Activated naive CD8-positive, alpha-beta T cell (primary cell): Measurements from ENCODE around the gene SUPT7L.
A peak's percentile ranks its signal among the peaks of the same experiment; 100 is the strongest.
"Not testable (repeated sequence)": the region's sequence is repeated elsewhere in the genome, so short reads cannot be mapped to it uniquely, and the experiment has no call there.

Experiments used
- H3K27ac Mint-ChIP-seq: one replicate; pipeline ENCODE4 v1.8.0; 2021; ENCODE audit warnings: mixed read lengths
- H3K27me3 Mint-ChIP-seq: one replicate; pipeline ENCODE4 v1.8.0; 2021; ENCODE audit warnings: mixed read lengths
- H3K36me3 Mint-ChIP-seq: one replicate; pipeline ENCODE4 v1.8.0; 2021; ENCODE audit warnings: mixed read lengths
- H3K4me1 Mint-ChIP-seq: one replicate; pipeline ENCODE4 v1.8.0; 2021; ENCODE audit warnings: low read depth, mixed read lengths
- H3K4me3 Mint-ChIP-seq: one replicate; pipeline ENCODE4 v1.8.0; 2021; ENCODE audit warnings: mild to moderate bottlenecking, mixed read lengths
- H3K9me3 Mint-ChIP-seq: one replicate; pipeline ENCODE4 v1.8.0; 2021; ENCODE audit warnings: low read depth, mixed read lengths

The SUPT7L gene

DNA sequence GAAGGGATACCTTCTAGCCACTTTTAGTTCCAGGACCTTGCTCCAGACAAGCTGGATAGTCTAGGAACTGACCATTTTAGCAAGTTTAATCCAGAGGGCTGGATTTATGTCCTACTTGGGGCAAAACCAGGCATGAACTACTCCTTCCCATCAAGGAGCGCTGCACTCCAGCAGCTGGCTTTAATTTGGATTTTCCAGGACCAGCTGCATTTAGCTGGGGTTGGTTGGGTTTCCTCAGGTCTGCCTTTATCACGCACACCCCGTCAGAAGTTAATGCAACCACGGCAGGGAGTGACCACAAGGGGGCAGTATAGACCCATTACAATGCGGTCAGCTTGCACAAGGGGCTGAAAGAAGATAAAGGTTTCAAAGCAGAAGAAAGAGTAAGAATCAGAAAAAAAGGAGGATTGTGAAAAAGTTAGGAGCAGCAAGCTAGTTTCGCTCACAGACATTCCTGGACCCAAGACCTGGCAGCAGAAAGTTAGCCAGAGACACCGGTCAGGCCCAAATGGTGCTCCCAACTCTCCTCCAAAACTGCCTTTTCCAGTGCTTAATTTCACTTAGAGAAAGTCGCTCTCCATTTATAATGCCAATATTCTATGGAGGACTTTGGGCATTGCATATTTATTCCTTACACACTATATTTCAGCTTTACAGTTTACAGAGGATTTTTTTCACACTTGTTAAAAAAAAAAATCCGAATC, 40.4 kb upstream of the SUPT7L start:
- no peak overlapping the region for H3K4me3 Mint-ChIP-seq
- H3K4me1 Mint-ChIP-seq, result peaks cover 5% of the 10 kb centered on the region
- no peaks in the 10 kb centered on the region for H3K27me3 Mint-ChIP-seq

DNA sequence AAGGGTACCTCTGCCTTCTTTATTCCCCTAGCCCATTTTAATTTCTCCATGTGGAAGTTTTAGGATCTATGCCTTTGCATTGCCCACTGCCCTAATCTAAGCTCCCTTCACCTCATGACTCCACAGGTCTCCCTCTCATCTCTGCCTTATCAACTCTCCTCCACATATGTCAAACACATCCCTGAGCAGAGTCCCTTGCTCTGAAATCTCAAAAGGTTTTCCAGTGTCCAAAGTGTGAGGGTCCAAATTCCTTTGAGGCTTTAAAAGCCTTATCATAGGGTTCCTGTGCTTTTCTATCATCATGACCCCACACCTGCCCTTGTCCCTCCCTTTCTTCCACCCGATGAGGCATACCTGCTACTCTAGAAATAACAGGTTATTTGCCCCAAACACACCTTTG, 38.9 kb upstream of the SUPT7L start:
- peaks cover 2% of the 10 kb centered on the region for H3K36me3 Mint-ChIP-seq
- H3K4me3 Mint-ChIP-seq, result no peak overlapping the region
- H3K27ac Mint-ChIP-seq, result no peak overlapping the region
- no peaks in the 10 kb centered on the region for H3K9me3 Mint-ChIP-seq
- no peaks in the 10 kb centered on the region for H3K27me3 Mint-ChIP-seq
- peaks cover 5% of the 10 kb centered on the region for H3K4me1 Mint-ChIP-seq

More for the DNA sequence above, 40.4 kb upstream of the SUPT7L start:
- no peaks in the 10 kb centered on the region for H3K36me3 Mint-ChIP-seq
- H3K9me3 Mint-ChIP-seq, result no peaks in the 10 kb centered on the region
- no peak overlapping the region for H3K27ac Mint-ChIP-seq

DNA sequence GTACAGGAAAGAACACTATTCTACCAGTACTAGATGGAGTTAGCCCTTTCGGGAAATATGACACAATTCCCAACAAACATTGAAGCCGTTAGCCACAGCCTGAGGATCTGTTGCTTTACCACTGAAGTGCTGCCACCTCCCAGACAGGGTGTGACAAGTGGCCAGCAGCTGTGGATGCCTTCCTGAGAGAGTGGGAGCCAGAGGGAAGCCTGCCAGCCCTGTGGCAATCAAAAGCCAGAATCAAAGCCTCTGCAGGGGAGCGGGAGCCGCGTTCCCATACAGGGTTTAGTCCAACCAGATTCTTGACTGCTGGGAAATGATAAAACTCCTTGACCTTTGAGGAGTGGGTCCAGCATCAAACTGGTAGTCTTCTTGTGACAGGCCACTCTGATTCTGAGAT, 38.3 kb upstream of the SUPT7L start:
- Mint-ChIP-seq H3K36me3 (peaks cover 2% of the 10 kb centered on the region), H3K4me1 (peaks cover 5% of the 10 kb centered on the region), H3K4me3 (no peak overlapping the region), H3K27me3 (no peaks in the 10 kb centered on the region), H3K27ac (no peak overlapping the region), H3K9me3 (no peaks in the 10 kb centered on the region)

DNA sequence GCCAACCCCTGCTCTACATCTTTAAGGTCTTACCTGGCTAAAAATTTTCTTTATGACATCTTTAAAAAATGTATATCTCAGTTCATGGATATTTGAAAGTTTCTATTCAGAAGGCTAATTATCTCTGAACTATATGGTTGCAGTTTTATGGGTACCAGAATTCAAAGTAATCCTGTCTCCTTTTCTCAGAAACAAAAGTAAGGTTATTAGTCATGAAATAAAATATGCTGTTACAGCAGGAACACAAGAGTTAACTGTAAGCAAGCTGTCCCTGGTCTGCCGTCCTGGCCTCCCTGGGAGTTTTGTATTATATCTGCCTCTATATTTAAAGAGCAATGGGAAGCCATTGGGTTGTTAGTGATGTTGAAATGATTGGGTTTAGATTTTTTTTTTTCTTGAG, 34.2 kb upstream of the SUPT7L start:
- H3K27me3 Mint-ChIP-seq, result no peaks in the 10 kb centered on the region
- H3K4me3 Mint-ChIP-seq, result no peak overlapping the region
- H3K4me1 Mint-ChIP-seq, result no peaks in the 10 kb centered on the region
- no peak overlapping the region for H3K27ac Mint-ChIP-seq
- peaks cover 10% of the 10 kb centered on the region for H3K36me3 Mint-ChIP-seq
- no peaks in the 10 kb centered on the region for H3K9me3 Mint-ChIP-seq

DNA sequence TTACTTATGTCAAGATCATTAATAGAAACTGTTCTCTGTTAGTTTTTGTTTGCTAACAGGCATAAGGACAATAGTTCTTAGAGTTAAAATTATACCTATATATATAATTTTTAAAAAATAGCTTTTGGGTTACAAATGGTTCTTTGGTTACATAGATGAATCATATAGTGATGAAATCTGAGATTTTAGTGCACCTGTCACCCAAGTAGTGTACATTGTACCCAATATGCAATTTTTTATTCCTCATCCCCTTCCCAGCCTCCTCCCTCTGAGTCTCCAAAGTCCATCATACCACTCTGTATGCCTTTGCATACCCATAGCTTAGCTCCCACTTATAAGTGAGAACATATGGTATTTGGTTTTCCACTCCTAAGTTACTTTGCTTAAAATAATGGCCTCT, 26.6 kb upstream of the SUPT7L start:
- H3K27ac Mint-ChIP-seq, result no peak overlapping the region
- H3K4me3 Mint-ChIP-seq, result no peak overlapping the region
- no peaks in the 10 kb centered on the region for H3K9me3 Mint-ChIP-seq

DNA sequence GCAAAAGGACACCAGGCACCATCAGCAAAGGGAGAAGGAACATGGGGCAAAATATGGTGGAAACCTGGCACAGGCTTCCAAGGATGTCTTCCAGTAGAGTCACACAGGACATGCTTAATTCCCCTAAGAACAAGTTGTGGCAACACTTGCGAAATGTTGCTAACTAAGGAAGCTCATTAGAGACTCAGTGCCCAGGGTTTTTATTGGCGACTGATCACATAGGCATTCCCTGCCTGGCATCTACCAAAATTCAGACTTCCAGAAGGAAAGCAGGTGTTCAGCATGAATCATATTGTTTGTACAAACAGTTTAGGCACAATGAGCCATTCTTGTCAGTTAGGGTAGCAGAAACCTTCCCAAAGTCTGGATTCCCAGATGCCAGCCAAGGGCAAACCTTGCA, 26.0 kb upstream of the SUPT7L start:
- Mint-ChIP-seq H3K4me3 (no peak overlapping the region), H3K36me3 (peaks cover 11% of the 10 kb centered on the region), H3K27me3 (no peaks in the 10 kb centered on the region), H3K27ac (no peak overlapping the region), H3K9me3 (no peaks in the 10 kb centered on the region), H3K4me1 (peaks cover 8% of the 10 kb centered on the region)

More for the DNA sequence above, 26.6 kb upstream of the SUPT7L start:
- no peaks in the 10 kb centered on the region for H3K27me3 Mint-ChIP-seq
- peaks cover 9% of the 10 kb centered on the region for H3K36me3 Mint-ChIP-seq
- peaks cover 5% of the 10 kb centered on the region for H3K4me1 Mint-ChIP-seq

DNA sequence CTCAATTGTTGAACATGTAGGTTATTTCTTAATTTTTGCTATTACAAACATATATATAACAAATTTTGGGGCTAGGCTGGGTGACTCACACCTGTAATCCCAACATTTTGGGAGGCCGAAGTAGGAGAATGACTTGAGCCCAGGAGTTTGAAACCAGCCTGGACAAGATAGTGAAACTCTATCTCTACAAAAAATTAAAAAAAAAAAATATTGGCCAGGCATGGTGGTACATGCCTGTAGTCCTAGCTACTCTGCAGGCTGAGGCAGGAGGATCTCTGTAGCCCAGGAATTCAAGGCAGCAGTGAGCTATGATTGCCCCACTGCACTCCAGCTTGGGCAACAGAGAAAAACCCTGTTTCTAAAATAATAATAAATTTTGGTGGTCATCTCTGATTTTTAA, 23.8 kb upstream of the SUPT7L start:
- Mint-ChIP-seq H3K27ac (no peak overlapping the region), H3K9me3 (no peaks in the 10 kb centered on the region), H3K4me3 (no peak overlapping the region), H3K4me1 (peaks cover 23% of the 10 kb centered on the region), H3K36me3 (peaks cover 12% of the 10 kb centered on the region), H3K27me3 (no peaks in the 10 kb centered on the region)

DNA sequence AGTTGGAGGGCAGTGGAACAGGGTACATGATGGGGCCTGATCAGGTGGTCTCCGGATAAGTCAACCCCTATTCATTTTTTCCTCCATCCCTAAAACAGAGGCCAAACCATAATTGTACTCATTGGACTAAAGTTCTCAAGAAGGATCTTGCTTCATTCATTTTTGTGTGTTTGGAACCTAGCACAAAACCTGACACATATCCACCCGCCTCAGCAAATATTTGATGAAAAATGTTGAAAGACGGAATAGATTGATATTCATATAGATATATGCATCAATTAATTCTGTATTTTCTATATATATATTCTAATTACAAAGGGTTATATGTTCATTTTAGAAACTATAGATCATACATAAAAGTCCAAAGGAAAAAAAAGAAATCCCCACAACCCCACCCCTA, 22.2 kb upstream of the SUPT7L start:
- no peaks in the 10 kb centered on the region for H3K9me3 Mint-ChIP-seq
- H3K4me3 Mint-ChIP-seq, result no peak overlapping the region
- H3K27me3 Mint-ChIP-seq, result no peaks in the 10 kb centered on the region
- H3K27ac Mint-ChIP-seq, result no peak overlapping the region
- peaks cover 17% of the 10 kb centered on the region for H3K36me3 Mint-ChIP-seq
- H3K4me1 Mint-ChIP-seq, result peaks cover 32% of the 10 kb centered on the region

DNA sequence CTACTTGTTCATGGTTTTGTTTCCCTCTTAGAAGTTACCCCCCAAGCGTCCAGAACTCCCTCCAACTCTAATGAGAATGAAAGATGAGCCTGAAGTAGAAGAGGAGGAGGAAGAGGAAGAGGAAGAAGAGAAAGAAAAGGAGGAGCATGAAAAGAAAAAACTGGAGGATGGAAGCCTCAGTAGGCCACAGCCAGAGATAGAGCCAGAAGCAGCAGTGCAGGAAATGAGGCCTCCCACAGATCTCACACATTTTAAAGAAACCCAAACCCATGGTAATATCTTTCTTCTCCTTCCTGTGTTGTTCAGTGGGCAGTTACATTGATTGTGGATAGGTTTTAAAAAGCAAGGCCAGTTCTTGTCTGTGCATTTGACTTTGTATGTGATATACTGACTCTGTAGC, 21.6 kb upstream of the SUPT7L start:
- not testable (repeated sequence) for H3K27ac Mint-ChIP-seq, H3K4me3 Mint-ChIP-seq, H3K27me3 Mint-ChIP-seq, H3K9me3 Mint-ChIP-seq
- peaks cover 17% of the 10 kb centered on the region for H3K36me3 Mint-ChIP-seq
- peaks cover 32% of the 10 kb centered on the region for H3K4me1 Mint-ChIP-seq

DNA sequence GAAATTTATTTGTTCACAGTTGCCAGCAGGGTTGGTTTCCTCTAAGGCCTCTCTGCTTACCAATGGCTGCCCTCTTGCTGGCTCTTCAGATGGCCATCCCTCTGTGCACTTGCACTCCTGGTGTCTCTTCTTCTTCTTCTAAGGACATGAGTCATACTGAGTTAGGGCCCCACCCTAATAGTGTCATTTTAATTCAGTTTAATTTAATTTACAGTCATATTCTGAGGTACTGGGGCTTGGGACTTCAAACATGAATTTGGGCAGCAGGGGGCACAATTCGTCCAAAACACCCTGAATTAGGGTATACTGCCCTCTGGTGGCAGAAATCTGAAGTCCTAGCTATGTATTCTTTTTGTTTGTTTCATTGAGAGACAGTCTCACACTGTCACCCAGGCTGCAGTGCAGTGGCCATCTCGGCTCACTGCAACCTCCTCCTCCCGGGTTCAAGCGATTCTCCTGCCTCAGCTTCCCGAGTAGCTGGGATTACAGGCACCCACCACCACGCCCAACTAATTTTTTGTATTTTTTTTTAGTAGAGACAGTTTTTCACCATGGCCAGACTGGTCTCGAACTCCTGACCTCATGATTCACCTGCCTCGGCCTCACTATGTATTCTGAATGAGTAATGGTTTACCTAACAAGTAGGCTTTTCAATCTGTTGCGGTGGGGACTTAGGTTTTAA, 20.1 kb upstream of the SUPT7L start:
- H3K4me3 Mint-ChIP-seq, result peak overlapping the region; percentile 21
- no peaks in the 10 kb centered on the region for H3K9me3 Mint-ChIP-seq
- H3K36me3 Mint-ChIP-seq, result peaks cover 20% of the 10 kb centered on the region
- H3K4me1 Mint-ChIP-seq, result peaks cover 32% of the 10 kb centered on the region
- H3K27ac Mint-ChIP-seq, result peak overlapping the region; percentile 76
- no peaks in the 10 kb centered on the region for H3K27me3 Mint-ChIP-seq

DNA sequence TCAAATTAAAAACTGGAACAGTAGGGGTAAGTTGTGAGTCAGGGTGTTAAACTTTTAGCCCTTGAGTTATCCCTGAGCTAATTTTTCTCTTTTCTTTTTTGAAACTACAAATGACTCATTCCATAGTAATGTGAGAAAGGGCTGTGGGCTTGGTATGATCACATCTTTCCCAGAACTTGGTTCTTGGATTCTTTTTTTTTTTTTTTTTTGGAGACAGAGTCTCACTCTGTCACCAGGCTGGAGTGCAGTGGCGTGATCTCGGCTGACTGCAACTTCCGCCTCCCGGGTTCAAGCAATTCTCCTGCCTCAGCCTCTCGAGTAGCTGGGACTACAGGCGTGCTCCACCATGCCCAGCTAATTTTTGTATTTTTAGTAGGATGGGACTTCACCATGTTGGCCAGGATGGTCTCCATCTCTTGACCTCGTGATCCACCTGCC, 18.9 kb upstream of the SUPT7L start:
- H3K27me3 Mint-ChIP-seq, H3K9me3 Mint-ChIP-seq: not testable (repeated sequence)
- Mint-ChIP-seq H3K36me3 (peaks cover 22% of the 10 kb centered on the region), H3K4me1 (peaks cover 32% of the 10 kb centered on the region), H3K27ac (peak overlapping the region; percentile 88), H3K4me3 (peak overlapping the region; percentile 58)

DNA sequence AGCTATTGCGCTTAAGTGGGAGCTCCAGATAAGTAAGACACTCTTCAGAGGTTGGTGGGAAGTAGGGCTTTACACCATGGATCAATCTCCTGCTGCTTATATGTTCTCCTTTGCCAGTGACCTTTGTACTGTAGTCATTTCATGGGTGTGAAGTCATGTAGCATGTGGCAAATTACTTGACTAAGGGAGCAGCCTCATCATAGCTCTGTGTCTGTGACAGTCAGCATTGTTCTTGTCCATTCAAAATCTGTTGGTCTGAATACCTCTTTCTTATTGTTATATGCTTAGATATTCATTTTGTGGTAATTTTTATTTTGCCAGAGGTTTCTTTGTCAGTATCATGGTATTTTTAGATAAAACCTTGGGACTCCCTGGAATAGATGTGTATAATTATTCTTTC, 18.4 kb upstream of the SUPT7L start:
- peak overlapping the region; percentile 88 for H3K27ac Mint-ChIP-seq
- no peaks in the 10 kb centered on the region for H3K27me3 Mint-ChIP-seq
- H3K4me1 Mint-ChIP-seq, result peaks cover 32% of the 10 kb centered on the region
- H3K9me3 Mint-ChIP-seq, result no peaks in the 10 kb centered on the region
- peak overlapping the region; percentile 58 for H3K4me3 Mint-ChIP-seq
- peaks cover 22% of the 10 kb centered on the region for H3K36me3 Mint-ChIP-seq

DNA sequence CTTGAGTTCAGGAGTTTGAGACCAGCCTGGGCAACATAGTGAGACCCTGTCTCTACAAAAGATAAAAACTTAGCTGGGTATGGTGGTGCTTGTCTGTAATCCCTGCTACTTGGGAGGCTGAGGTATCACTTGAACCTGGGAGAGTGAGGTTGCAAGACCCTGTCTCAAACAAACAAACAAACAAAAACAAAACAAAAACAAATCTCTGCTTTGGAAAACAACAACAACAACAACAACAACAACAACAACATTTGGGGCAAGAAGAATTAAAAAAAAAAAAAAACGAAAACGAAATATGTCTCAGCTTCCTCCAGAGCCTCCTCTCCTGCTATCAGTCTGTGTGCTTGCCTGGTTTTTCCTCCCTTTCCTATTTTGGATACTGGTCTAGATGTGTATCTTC, 17.2 kb upstream of the SUPT7L start:
- Mint-ChIP-seq H3K4me3 (no peak overlapping the region), H3K27ac (peak overlapping the region; percentile 64), H3K36me3 (peaks cover 22% of the 10 kb centered on the region), H3K4me1 (peaks cover 32% of the 10 kb centered on the region), H3K27me3 (no peaks in the 10 kb centered on the region), H3K9me3 (no peaks in the 10 kb centered on the region)

DNA sequence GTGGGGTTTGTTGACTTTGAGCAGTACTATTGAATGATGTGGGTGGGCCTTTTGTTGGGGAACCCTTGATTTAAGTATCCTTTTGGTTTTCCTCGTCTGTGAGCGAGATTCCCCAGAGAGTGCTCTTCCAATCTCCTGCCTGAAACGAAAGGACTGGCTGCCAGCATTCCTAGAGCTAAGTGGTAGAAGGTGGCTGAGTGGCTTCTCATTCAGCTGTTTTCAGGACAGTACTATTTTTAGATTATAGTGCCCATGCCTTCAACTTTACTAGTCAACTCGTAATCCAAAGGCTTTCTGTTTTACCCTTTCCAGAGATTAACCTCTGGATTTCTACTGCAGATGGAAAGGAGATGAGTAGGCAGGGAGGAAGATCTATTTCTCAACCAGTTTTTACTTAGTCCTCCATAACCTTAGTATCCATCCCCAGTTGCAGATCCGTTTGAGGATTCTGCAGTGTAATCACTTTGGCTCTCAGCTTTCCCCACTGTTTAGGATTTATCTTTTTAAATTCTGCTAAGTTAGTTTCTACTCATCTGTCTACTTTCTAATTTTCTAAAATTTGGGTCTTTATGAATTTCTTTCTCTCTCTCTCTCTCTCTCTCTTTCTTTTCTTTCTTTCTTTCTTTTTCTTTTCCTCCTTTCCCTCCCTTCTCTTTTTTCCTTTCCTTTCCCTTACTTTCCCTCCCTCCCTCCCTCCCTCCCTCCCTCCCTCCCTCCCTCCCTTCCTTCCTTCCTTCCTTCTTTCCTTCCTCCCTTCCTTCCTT, 9.5 kb upstream of the SUPT7L start:
- Mint-ChIP-seq H3K27ac (no peak overlapping the region), H3K4me3 (no peak overlapping the region), H3K4me1 (peaks cover 13% of the 10 kb centered on the region)

DNA sequence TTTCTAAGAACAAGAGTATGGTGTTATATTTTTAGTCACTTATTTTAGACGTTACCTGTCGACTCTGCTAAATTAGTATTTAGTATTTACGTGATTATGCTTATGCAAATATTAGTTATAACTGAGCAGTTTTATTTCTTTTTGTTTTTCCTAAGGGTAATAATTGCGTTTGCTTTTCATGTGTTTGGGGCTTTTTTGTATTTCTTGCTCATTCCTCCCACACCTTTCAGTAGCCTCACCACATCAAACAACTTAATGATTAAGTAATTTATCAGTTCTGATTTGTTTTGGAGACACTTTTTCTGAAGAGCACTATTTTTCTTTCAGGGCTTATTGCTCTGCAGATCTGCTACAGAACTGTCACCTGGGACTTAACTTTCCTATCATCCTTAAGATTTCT, 7.8 kb upstream of the SUPT7L start:
- peaks cover 13% of the 10 kb centered on the region for H3K36me3 Mint-ChIP-seq
- no peak overlapping the region for H3K4me3 Mint-ChIP-seq
- H3K27ac Mint-ChIP-seq, result peak overlapping the region; percentile 54
- peaks cover 20% of the 10 kb centered on the region for H3K4me1 Mint-ChIP-seq
- H3K9me3 Mint-ChIP-seq, result no peaks in the 10 kb centered on the region
- H3K27me3 Mint-ChIP-seq, result no peaks in the 10 kb centered on the region

More for the DNA sequence above, 9.5 kb upstream of the SUPT7L start:
- Mint-ChIP-seq H3K36me3 (peaks cover 12% of the 10 kb centered on the region), H3K27me3 (no peaks in the 10 kb centered on the region), H3K9me3 (no peaks in the 10 kb centered on the region)
